ENCODE measurements around the gene COL2A1.
A peak's percentile ranks its signal among the peaks of the same experiment; 100 is the strongest.
"Not testable (repeated sequence)": the region's sequence is repeated elsewhere in the genome, so short reads cannot be mapped to it uniquely, and the experiment has no call there.

Gene COL2A1

GRCh38 chr12:47963340-47964040, 40.8 kb downstream of the COL2A1 start, which contains the start of gene TMEM106C:
Gene TMEM106C, plus strand, starts transcription at chr12:47963596. Its CDS starts 641 bp downstream, at chr12:47964237.
- Histone ChIP-seq H3K9me3 (ENCODE audit: insufficient read depth, low read length) (no peaks in the 10 kb centered on the region), H3K9me2 (replicated peaks; ENCODE audit: insufficient read depth, low read length) (no peaks in the 10 kb centered on the region), H3K9ac (ENCODE audit: low read length) (peak within 1 kb of the TSS; percentile 92), H3K4me3 (ENCODE audit: insufficient read depth, low read length, poor library complexity, severe bottlenecking) (peak within 1 kb of the TSS; percentile 87), H4K20me1 (ENCODE audit: low read depth, low read length) (no peaks in the 10 kb centered on the region), H3K79me2 (ENCODE audit: insufficient read depth, low read length) (peaks cover 15% of the 10 kb centered on the region), H3K36me3 (ENCODE audit: low read length) (peaks cover 35% of the 10 kb centered on the region), H3K27me3 (ENCODE audit: low read length) (no peaks in the 10 kb centered on the region), H3K27ac (ENCODE audit: low read depth, low read length) (peak within 1 kb of the TSS; percentile 59), H3F3A (ENCODE audit: insufficient read depth) (no peaks in the 10 kb centered on the region), H2AFZ (ENCODE audit: low read depth, low read length, severe bottlenecking) (peak within 1 kb of the TSS; percentile 90), H3K4me2 (ENCODE audit: low read depth, low read length, poor library complexity, severe bottlenecking) (peak within 1 kb of the TSS; percentile 92)
- no peak for TF ChIP-seq EZH2phosphoT487 (conservative IDR thresholded peaks at IDR 0.05; ENCODE audit: low read length)
- TF ChIP-seq, protein P1, sequence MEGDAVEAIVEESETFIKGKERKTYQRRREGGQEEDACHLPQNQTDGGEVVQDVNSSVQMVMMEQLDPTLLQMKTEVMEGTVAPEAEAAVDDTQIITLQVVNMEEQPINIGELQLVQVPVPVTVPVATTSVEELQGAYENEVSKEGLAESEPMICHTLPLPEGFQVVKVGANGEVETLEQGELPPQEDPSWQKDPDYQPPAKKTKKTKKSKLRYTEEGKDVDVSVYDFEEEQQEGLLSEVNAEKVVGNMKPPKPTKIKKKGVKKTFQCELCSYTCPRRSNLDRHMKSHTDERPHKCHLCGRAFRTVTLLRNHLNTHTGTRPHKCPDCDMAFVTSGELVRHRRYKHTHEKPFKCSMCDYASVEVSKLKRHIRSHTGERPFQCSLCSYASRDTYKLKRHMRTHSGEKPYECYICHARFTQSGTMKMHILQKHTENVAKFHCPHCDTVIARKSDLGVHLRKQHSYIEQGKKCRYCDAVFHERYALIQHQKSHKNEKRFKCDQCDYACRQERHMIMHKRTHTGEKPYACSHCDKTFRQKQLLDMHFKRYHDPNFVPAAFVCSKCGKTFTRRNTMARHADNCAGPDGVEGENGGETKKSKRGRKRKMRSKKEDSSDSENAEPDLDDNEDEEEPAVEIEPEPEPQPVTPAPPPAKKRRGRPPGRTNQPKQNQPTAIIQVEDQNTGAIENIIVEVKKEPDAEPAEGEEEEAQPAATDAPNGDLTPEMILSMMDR (IDR thresholded peaks at IDR 0.05; ENCODE audit: insufficient read depth, low read length, poor library complexity, severe bottlenecking), result peak; percentile 92

DNA sequence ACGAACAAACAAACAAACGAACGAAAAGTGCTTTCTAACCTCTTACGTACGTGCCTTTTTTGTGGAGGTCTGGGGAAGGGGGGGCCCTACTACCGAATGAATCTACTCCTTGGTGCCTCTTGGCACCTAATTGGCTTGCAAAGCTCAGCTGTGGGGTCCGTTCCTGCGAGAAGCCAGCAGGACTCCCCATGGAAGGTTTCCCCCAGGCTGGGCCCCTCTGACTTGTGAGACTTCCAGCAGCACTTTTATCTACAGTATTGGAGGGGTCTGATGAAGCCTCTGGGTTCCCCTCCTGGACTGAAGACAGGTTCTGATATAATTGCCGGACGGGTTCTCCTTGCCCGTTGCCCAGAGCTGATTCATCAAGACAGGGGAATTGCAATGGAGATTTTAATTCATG, 42.1 kb downstream of the COL2A1 start:
- no peaks in the 10 kb centered on the region for H3F3A ChIP-seq (ENCODE audit: insufficient read depth)
- peaks cover 26% of the 10 kb centered on the region for H3K36me3 ChIP-seq (ENCODE audit: low read length)
- H2AFZ ChIP-seq (ENCODE audit: low read depth, low read length, severe bottlenecking), result no peak overlapping the region
- H3K9ac ChIP-seq (ENCODE audit: low read length), result no peak overlapping the region
- no peak overlapping the region for H3K27ac ChIP-seq (ENCODE audit: low read depth, low read length)
- no peaks in the 10 kb centered on the region for H3K27me3 ChIP-seq (ENCODE audit: low read length)
- no peak overlapping the region for H3K4me3 ChIP-seq (ENCODE audit: insufficient read depth, low read length, poor library complexity, severe bottlenecking)
- no peak overlapping the region for H3K4me2 ChIP-seq (ENCODE audit: low read depth, low read length, poor library complexity, severe bottlenecking)
- H3K79me2 ChIP-seq (ENCODE audit: insufficient read depth, low read length), result peaks cover 15% of the 10 kb centered on the region
- H3K9me3 ChIP-seq (ENCODE audit: insufficient read depth, low read length), result peaks cover 9% of the 10 kb centered on the region; the same call in 1 of the 2 replicates
- TF ChIP-seq, protein P1 (IDR thresholded peaks at IDR 0.05; ENCODE audit: insufficient read depth, low read length, poor library complexity, severe bottlenecking), result no peak
- no peak for TF ChIP-seq EZH2phosphoT487 (conservative IDR thresholded peaks at IDR 0.05; ENCODE audit: low read length)
- H3K9me2 ChIP-seq (replicated peaks; ENCODE audit: insufficient read depth, low read length), result no peaks in the 10 kb centered on the region
- H4K20me1 ChIP-seq (ENCODE audit: low read depth, low read length), result no peaks in the 10 kb centered on the region

- not testable (repeated sequence) for H3K9me2 ChIP-seq (replicated peaks; ENCODE audit: insufficient read depth, low read length); H2AFZ ChIP-seq (ENCODE audit: low read depth, low read length, severe bottlenecking); H3K79me2 ChIP-seq (ENCODE audit: insufficient read depth, low read length); H3K9ac ChIP-seq (ENCODE audit: low read length); H3K9me3 ChIP-seq (ENCODE audit: insufficient read depth, low read length); H3K4me2 ChIP-seq (ENCODE audit: low read depth, low read length, poor library complexity, severe bottlenecking); H3F3A ChIP-seq (ENCODE audit: insufficient read depth); H3K36me3 ChIP-seq (ENCODE audit: low read length); H3K27ac ChIP-seq (ENCODE audit: low read depth, low read length); H3K4me3 ChIP-seq (ENCODE audit: insufficient read depth, low read length, poor library complexity, severe bottlenecking); H4K20me1 ChIP-seq (ENCODE audit: low read depth, low read length); H3K27me3 ChIP-seq (ENCODE audit: low read length)
Observed at GRCh38 chr12:47957671-47958070, 46.6 kb downstream of the COL2A1 start.

DNA sequence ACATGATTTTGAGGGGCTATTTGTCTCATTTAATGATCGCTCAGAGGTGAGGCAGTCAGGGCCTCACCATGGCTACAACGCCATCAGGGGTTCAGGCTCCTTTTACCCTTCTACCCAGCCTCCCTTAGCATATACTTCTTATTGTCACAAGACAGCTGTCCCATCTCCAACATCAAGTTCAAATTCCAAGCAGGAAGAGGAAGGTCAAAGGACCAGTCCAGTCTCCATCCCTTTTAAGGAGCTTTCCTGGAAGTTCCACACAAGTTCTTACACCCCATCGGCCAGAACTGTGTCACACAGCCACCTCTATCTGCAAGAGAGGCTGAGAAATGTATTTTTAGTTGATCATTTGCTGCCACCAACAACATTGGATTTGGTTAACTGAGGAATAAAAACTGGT, 49.2 kb downstream of the COL2A1 start:
- H3K9me2 ChIP-seq (replicated peaks; ENCODE audit: insufficient read depth, low read length), result no peaks in the 10 kb centered on the region
- H3K9me3 ChIP-seq (ENCODE audit: insufficient read depth, low read length), result peaks cover 9% of the 10 kb centered on the region; the same call in 1 of the 2 replicates
- no peak overlapping the region for H3K4me3 ChIP-seq (ENCODE audit: insufficient read depth, low read length, poor library complexity, severe bottlenecking)
- H3K27me3 ChIP-seq (ENCODE audit: low read length), result no peaks in the 10 kb centered on the region
- no peaks in the 10 kb centered on the region for H3K79me2 ChIP-seq (ENCODE audit: insufficient read depth, low read length)
- no peak overlapping the region for H2AFZ ChIP-seq (ENCODE audit: low read depth, low read length, severe bottlenecking)
- no peak overlapping the region for H3K9ac ChIP-seq (ENCODE audit: low read length)
- H3F3A ChIP-seq (ENCODE audit: insufficient read depth), result no peaks in the 10 kb centered on the region
- H3K4me2 ChIP-seq (ENCODE audit: low read depth, low read length, poor library complexity, severe bottlenecking), result no peak overlapping the region
- no peaks in the 10 kb centered on the region for H3K36me3 ChIP-seq (ENCODE audit: low read length)
- no peak overlapping the region for H3K27ac ChIP-seq (ENCODE audit: low read depth, low read length)
- TF ChIP-seq, protein P1 (IDR thresholded peaks at IDR 0.05; ENCODE audit: insufficient read depth, low read length, poor library complexity, severe bottlenecking), result no peak
- no peak for TF ChIP-seq EZH2phosphoT487 (conservative IDR thresholded peaks at IDR 0.05; ENCODE audit: low read length)
- H4K20me1 ChIP-seq (ENCODE audit: low read depth, low read length), result no peaks in the 10 kb centered on the region
